ENCODE results near the gene GATA6. TPM values are rescaled to one million over a fixed set of nuclear protein-coding genes. Genes with fewer than 3 reads are reported as not detected.

The GATA6 gene
- total RNA-seq, 1 donor from 2014 or later, result 2.5 TPM

DNA sequence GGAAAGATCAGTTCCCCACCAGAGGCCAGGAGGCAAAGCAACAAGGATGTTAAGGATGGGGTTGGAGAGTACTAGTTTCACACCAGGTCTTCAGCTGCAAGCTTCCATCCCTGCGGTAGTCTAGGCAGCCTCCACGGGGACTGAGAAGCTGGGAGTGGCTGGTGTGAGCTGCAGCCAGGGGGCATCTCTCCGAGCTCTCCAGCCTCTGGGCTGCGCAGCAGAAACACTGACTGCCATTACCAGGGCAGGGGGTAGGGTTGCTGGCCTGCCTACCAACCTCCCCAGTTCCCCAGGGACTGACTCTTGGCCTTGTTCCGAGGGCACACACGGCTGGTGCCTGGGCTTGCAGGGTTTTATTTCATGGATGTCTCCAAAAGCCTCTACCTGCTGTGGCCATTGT lies 15.9 kb downstream of the GATA6 start:
- no peak overlapping the region for H3K4me3 ChIP-seq (ENCODE audit: low read depth, low read length)
- H3K36me3 ChIP-seq (ENCODE audit: control insufficient read depth, insufficient read depth, low read length), result no peaks in the 10 kb centered on the region
- H3K27me3 ChIP-seq (ENCODE audit: control insufficient read depth, insufficient read depth, low read length), result no peaks in the 10 kb centered on the region
- TF ChIP-seq, protein P1, sequence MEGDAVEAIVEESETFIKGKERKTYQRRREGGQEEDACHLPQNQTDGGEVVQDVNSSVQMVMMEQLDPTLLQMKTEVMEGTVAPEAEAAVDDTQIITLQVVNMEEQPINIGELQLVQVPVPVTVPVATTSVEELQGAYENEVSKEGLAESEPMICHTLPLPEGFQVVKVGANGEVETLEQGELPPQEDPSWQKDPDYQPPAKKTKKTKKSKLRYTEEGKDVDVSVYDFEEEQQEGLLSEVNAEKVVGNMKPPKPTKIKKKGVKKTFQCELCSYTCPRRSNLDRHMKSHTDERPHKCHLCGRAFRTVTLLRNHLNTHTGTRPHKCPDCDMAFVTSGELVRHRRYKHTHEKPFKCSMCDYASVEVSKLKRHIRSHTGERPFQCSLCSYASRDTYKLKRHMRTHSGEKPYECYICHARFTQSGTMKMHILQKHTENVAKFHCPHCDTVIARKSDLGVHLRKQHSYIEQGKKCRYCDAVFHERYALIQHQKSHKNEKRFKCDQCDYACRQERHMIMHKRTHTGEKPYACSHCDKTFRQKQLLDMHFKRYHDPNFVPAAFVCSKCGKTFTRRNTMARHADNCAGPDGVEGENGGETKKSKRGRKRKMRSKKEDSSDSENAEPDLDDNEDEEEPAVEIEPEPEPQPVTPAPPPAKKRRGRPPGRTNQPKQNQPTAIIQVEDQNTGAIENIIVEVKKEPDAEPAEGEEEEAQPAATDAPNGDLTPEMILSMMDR (IDR thresholded peaks at IDR 0.05; ENCODE audit: insufficient read depth, low read length, poor library complexity, severe bottlenecking), result no peak
- DNase-seq (ENCODE audit: low read depth), result no peak

DNA sequence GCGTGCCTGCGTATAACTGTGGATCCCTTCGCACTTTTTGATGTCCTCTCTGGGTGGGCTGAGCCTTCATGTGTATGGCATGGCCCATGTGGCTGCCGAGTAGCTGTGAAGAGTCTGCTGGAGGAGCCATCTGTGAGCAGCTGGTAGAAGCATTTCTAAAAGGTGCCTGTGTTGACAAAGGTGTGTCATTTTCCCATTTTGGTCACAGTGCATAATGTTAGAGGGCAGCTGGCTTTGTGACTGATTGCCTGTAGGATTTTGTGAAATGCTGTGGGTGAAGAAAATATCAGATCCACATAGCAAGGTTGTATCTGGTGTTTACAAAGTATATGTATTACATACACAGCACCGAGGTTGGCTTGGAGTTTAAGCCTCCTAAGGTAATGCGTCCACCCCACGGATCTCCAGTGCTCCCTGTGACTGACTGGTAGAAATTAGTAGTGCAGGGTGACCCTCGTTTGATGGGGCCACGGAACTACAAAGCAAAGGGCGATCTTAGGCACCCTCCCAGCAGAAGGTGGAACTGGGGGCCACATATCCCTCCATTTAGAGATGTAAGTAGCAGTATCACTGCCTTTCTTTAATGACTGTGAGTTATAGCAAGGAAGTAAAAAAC lies 16.5 kb downstream of the GATA6 start:
- no peak for DNase-seq (ENCODE audit: low read depth)
- TF ChIP-seq, protein P1 (IDR thresholded peaks at IDR 0.05; ENCODE audit: insufficient read depth, low read length, poor library complexity, severe bottlenecking), result no peak
- Histone ChIP-seq H3K4me3 (ENCODE audit: low read depth, low read length) (no peak overlapping the region), H3K36me3 (ENCODE audit: control insufficient read depth, insufficient read depth, low read length) (no peaks in the 10 kb centered on the region), H3K27me3 (ENCODE audit: control insufficient read depth, insufficient read depth, low read length) (no peaks in the 10 kb centered on the region)

GRCh38 chr18:22186484-22186971 lies 17.1 kb downstream of the GATA6 start:
- TF ChIP-seq, protein P1 (IDR thresholded peaks at IDR 0.05; ENCODE audit: insufficient read depth, low read length, poor library complexity, severe bottlenecking), result no peak
- Histone ChIP-seq H3K27me3 (ENCODE audit: control insufficient read depth, insufficient read depth, low read length) (no peaks in the 10 kb centered on the region), H3K4me3 (ENCODE audit: low read depth, low read length) (no peak overlapping the region), H3K36me3 (ENCODE audit: control insufficient read depth, insufficient read depth, low read length) (no peaks in the 10 kb centered on the region)
- no peak for DNase-seq (ENCODE audit: low read depth)

GRCh38 chr18:22188559-22189267 lies 19.3 kb downstream of the GATA6 start:
- H3K27me3 ChIP-seq (ENCODE audit: control insufficient read depth, insufficient read depth, low read length), result no peaks in the 10 kb centered on the region
- DNase-seq (ENCODE audit: low read depth), result no peak
- no peak overlapping the region for H3K4me3 ChIP-seq (ENCODE audit: low read depth, low read length)
- H3K36me3 ChIP-seq (ENCODE audit: control insufficient read depth, insufficient read depth, low read length), result no peaks in the 10 kb centered on the region
- TF ChIP-seq, protein P1 (IDR thresholded peaks at IDR 0.05; ENCODE audit: insufficient read depth, low read length, poor library complexity, severe bottlenecking), result no peak

DNA sequence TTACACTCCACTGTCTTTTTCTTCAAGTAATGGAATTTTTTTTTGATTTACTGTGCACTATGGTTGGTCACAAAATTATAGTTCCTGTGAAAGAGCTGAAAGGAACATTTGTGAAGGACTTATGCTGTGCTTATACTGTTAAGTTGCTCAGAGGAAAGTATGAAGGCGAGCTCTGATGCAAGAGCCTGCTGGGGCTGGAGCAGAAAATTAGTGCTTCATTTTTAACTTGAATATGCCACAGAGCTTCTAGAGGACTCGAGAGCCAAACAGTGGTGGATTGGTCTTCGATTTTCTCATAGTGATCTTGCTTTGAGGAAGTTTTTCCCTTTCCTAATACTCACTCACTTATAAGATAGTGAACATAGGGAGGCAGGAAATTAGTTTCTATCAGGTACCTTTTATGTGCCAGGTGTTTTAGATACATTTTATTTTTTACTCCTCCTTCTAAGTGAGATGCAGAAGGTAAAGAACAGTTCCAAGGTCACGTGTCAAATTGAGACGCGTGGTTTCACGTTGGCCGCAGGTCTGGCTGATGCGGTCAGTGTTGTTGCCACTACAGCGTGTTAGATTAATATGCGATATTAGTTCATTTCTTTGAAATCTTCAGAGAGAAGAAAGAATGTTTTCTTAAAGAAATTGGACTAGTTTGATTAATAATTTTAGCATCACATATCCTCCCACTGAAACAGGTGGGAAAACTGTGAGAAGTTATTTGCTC lies 20.2 kb downstream of the GATA6 start:
- H3K4me3 ChIP-seq (ENCODE audit: low read depth, low read length), result no peak overlapping the region
- H3K36me3 ChIP-seq (ENCODE audit: control insufficient read depth, insufficient read depth, low read length), result no peaks in the 10 kb centered on the region
- TF ChIP-seq, protein P1 (IDR thresholded peaks at IDR 0.05; ENCODE audit: insufficient read depth, low read length, poor library complexity, severe bottlenecking), result no peak
- no peak for DNase-seq (ENCODE audit: low read depth)
- no peaks in the 10 kb centered on the region for H3K27me3 ChIP-seq (ENCODE audit: control insufficient read depth, insufficient read depth, low read length)

All from kidney epithelial cell (primary cell).